OCI-LY7 (cell line): ENCODE data around the gene SIK2. TPM values are rescaled to one million over a fixed set of nuclear protein-coding genes. Genes with fewer than 3 reads are reported as not detected.

Source experiments
- BruUV-seq: library from RNA; stranded (reverse); fragments of 400-500 nt; replicated peaks from 2 replicates; lab custom pipeline; 2021; lab: Mats Ljungman, UMichigan
- CTCF ChIA-PET: fragments of 300-600 bp; sonication (Branson Sonifier 250); formaldehyde crosslinking; loops from one replicate; lab custom pipeline; 2022; ENCODE audit warnings: antibody characterized with exemption; ENCODE audit not compliant: unreplicated experiment; lab: Charles Lee
- POLR2A ChIA-PET: fragments of 300-600 bp; sonication (Branson Sonifier 250); formaldehyde crosslinking; loops from one replicate; lab custom pipeline; 2022; ENCODE audit warnings: antibody characterized with exemption; lab: Charles Lee
- DNase-seq: peaks from one replicate; pipeline ENCODE4 v3.0.0-alpha.2; 2015; ENCODE audit warnings: low spot score
- H2AFZ ChIP-seq: fragments of 200-600 bp; sonication (generic), shearing (Covaris generic); 2 replicates; pipeline ENCODE4 v1.6.1; 2014; ENCODE audit warnings: mild to moderate bottlenecking, antibody characterized with exemption, low read length, moderate library complexity
- H3K27ac ChIP-seq: fragments of 200-600 bp; sonication (generic); 2 replicates; pipeline ENCODE4 v1.5.1; 2014; ENCODE audit warnings: mixed run types, low read depth, mild to moderate bottlenecking, moderate library complexity, low read length, inconsistent platforms; ENCODE audit not compliant: poor library complexity, severe bottlenecking
- H3K36me3 ChIP-seq: fragments of 200-600 bp; sonication (generic); 2 replicates; pipeline ENCODE4 v1.6.1; 2014; ENCODE audit warnings: mild to moderate bottlenecking, antibody characterized with exemption, low read length, moderate library complexity, mixed read lengths; ENCODE audit not compliant: insufficient read depth
- H3K4me1 ChIP-seq: fragments of 200-600 bp; sonication (generic); 2 replicates; pipeline ENCODE4 v1.5.1; 2014; ENCODE audit warnings: mild to moderate bottlenecking, low read length; ENCODE audit not compliant: insufficient read depth, poor library complexity, severe bottlenecking
- H3K4me2 ChIP-seq: fragments of 200-600 bp; sonication (generic); 2 replicates; pipeline ENCODE4 v1.6.1; 2014; ENCODE audit warnings: mild to moderate bottlenecking, low read length
- H3K4me3 ChIP-seq: fragments of 200-600 bp; sonication (generic); 2 replicates; pipeline ENCODE4 v1.5.1; 2014; ENCODE audit warnings: mild to moderate bottlenecking, low read depth, low read length; ENCODE audit not compliant: poor library complexity, severe bottlenecking
- H3K79me2 ChIP-seq: fragments of 200-600 bp; sonication (generic); 2 replicates; pipeline ENCODE4 v1.6.1; 2016; ENCODE audit warnings: low read depth, mild to moderate bottlenecking, low read length, moderate library complexity, mixed read lengths; ENCODE audit not compliant: insufficient read depth
- H3K9me2 ChIP-seq: fragments of 200-600 bp; sonication (generic); 2 replicates; pipeline ENCODE4 v1.6.1; 2016; ENCODE audit warnings: mild to moderate bottlenecking, low read length, mixed read lengths; ENCODE audit not compliant: insufficient read depth
- H3K9me3 ChIP-seq: fragments of 200-600 bp; sonication (generic); 2 replicates; pipeline ENCODE4 v1.6.1; 2014; ENCODE audit warnings: mild to moderate bottlenecking, mixed run types, low read length, mixed read lengths
- H4K20me1 ChIP-seq: fragments of 200-600 bp; sonication (generic); 2 replicates; pipeline ENCODE4 v1.6.1; 2014; ENCODE audit warnings: mild to moderate bottlenecking, antibody characterized with exemption, low read length, moderate library complexity, mixed read lengths; ENCODE audit not compliant: insufficient read depth
- CTCF ChIP-seq: fragments of 200-600 bp; sonication (generic); conservative IDR thresholded peaks from 2 replicates; pipeline ENCODE4 v1.5.1; 2014; ENCODE audit warnings: mild to moderate bottlenecking, antibody characterized with exemption, low read length, moderate library complexity, mixed read lengths
- EZH2phosphoT487 ChIP-seq: fragments of 200-600 bp; sonication (generic); IDR thresholded peaks from 2 replicates; pipeline ENCODE4 v1.6.1; 2018; ENCODE audit warnings: low read depth, borderline replicate concordance, mild to moderate bottlenecking, mixed run types, antibody characterized with exemption, low read length, moderate library complexity, mixed read lengths
- intact Hi-C: fragments of 100-400 bp; cut with micrococcal nuclease; formaldehyde crosslinking; loops from one replicate; pipeline ENCODE4 v1.10.0; 2022; ENCODE audit not compliant: unreplicated experiment
- total RNA-seq, 2 experiments: library from RNA; depleted of rRNA in 1 of 2; stranded (reverse); fragments of >200 nt in 1 of 2; shearing (Covaris generic) in 1 of 2; gene quantifications; 2 replicates each; pipeline ENCODE4 v1.2.3, GENCODE V29; 2014 to 2022

Gene SIK2
- total RNA-seq, 2 experiments from 2014 or later: 9.8 to 16.9 TPM

GRCh38 chr11:111745719-111746504, 143.7 kb downstream of the SIK2 start:
- CTCF ChIA-PET: no interaction called here
- DNase-seq: no peak
- H3K9me2 ChIP-seq: no peaks in the 10 kb centered on the region
- H3K79me2 ChIP-seq: no peaks in the 10 kb centered on the region
- H3K36me3 ChIP-seq: peaks cover 97% of the 10 kb centered on the region
- no TSS peak for BruUV-seq
- intact Hi-C loops: no loop called here
- POLR2A ChIA-PET: interaction anchor here (0.6 kb wide), 2 partner anchors 8 to 129 kb away, joined by 3 read pairs; no protein-coding TSS in a partner anchor
- H3K4me3 ChIP-seq: no peak overlapping the region
- no peak overlapping the region for H3K4me2 ChIP-seq
- H3K27ac ChIP-seq: no peak overlapping the region
- no peaks in the 10 kb centered on the region for H3K4me1 ChIP-seq
- no peaks in the 10 kb centered on the region for H3K9me3 ChIP-seq
- H4K20me1 ChIP-seq: no peaks in the 10 kb centered on the region
- no peak overlapping the region for H2AFZ ChIP-seq
- TF ChIP-seq EZH2phosphoT487 (no peak), CTCF (no peak)

DNA sequence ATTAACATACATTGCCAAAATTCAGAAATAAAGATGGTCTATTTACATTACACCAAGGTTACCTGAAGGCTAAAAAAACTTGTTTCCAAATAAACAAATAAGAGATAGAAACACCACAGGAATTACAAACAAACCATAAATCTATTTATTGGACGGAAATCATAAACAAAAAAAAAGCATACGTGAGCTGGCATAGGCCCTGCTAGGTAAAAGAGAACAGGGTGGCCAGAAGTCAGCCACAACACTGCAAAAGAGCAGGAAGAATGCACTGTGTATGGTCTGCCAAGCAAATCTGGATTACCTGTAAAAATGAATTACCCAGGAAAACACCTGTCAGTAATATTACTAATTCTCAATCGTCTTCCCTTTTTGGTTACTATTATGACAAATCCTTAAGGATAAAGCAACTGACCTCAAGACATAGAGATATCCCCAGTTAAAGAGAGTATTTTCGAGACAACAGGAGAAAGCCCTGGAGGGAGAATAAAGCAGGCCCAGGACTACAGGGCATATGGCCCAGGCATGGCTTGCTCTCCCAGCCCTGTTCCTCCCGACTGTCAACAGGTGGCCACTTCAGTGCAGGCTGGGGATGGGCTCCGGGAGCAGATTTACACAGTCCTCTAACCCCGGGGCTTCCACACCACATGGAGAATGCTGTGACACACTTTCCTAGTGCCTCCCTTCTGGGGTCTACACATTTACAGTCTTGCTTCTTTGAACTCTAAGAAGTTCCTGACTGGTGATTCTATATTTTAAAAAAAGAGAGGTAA, 146.0 kb downstream of the SIK2 start:
- BruUV-seq: no TSS peak
- ChIA-PET POLR2A (interaction anchor here (1.5 kb wide), 1 partner anchor 12 kb away, joined by 5 read pairs; no protein-coding TSS in a partner anchor), CTCF (no interaction called here)
- Histone ChIP-seq H4K20me1 (no peaks in the 10 kb centered on the region), H3K4me1 (no peaks in the 10 kb centered on the region), H3K4me3 (no peak overlapping the region), H2AFZ (no peak overlapping the region), H3K79me2 (no peaks in the 10 kb centered on the region), H3K36me3 (peaks cover 97% of the 10 kb centered on the region), H3K4me2 (no peak overlapping the region), H3K9me3 (no peaks in the 10 kb centered on the region), H3K27ac (no peak overlapping the region), H3K9me2 (no peaks in the 10 kb centered on the region)
- intact Hi-C loops: no loop called here
- DNase-seq: no peak
- TF ChIP-seq CTCF (no peak), EZH2phosphoT487 (no peak)

DNA sequence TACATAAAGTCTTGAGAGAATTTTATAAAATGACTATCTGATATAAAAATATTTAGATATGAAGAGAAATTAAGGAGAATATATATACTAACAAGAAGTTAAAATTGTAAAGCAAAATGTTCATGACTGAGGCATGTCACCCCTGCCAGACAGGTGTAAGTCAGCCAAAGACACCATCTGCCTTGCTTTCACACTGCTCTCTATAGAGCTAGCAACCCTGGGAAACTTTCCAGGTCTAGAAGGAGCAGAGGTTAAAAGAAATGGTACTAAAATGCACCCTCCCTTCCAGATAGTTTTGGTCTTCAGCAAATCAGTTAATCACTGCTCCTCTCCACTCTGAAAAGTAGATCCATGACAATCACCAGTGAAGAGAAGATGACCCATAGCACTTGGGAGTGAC, 147.4 kb downstream of the SIK2 start:
- no peak for DNase-seq
- H2AFZ ChIP-seq: no peak overlapping the region
- CTCF ChIA-PET: no interaction called here
- H3K9me2 ChIP-seq: no peaks in the 10 kb centered on the region
- no peak for TF ChIP-seq CTCF
- no peak for TF ChIP-seq EZH2phosphoT487
- no peaks in the 10 kb centered on the region for H4K20me1 ChIP-seq
- H3K36me3 ChIP-seq: peaks cover 97% of the 10 kb centered on the region
- H3K27ac ChIP-seq: no peak overlapping the region
- BruUV-seq: no TSS peak
- no peak overlapping the region for H3K4me3 ChIP-seq
- H3K79me2 ChIP-seq: no peaks in the 10 kb centered on the region
- no peaks in the 10 kb centered on the region for H3K9me3 ChIP-seq
- intact Hi-C loops: no loop called here
- no peak overlapping the region for H3K4me2 ChIP-seq
- H3K4me1 ChIP-seq: no peaks in the 10 kb centered on the region
- POLR2A ChIA-PET: no interaction called here
